Natural killer cell (primary cell): ENCODE data around the gene AGPAT4. TPM values are rescaled to one million over a fixed set of nuclear protein-coding genes. Genes with fewer than 3 reads are reported as not detected.

ENCODE experiments used
- ATAC-seq, 3 donors: fragments of 150-1000 bp in 2 of 3; fragments of 200-7000 bp in 1 of 3; cut with Tn5 transposase; 1 replicate in 1 of 3; 2 replicates in 2 of 3; pipeline ENCODE4 v1.10.0; 2021; ENCODE audit warnings: mild to moderate bottlenecking in 2 of 3, moderate library complexity in 2 of 3
- DNase-seq, 2 donors: peaks; one replicate each; pipeline versions ENCODE4 v3.0.0 to v3.0.0-alpha.2; 2013 to 2021; ENCODE audit warnings: mixed read lengths in 1 of 2
- H3K27ac ChIP-seq: one replicate; pipeline ENCODE4 v1.5.1; 2013; ENCODE audit warnings: mild to moderate bottlenecking, low read length
- H3K27me3 ChIP-seq: one replicate; pipeline ENCODE4 v1.6.1; 2013; ENCODE audit warnings: low read length; ENCODE audit not compliant: control insufficient read depth, insufficient read depth
- H3K36me3 ChIP-seq: one replicate; pipeline ENCODE4 v1.6.1; 2013; ENCODE audit warnings: low read length; ENCODE audit not compliant: control insufficient read depth, insufficient read depth
- H3K4me1 ChIP-seq: one replicate; pipeline ENCODE4 v1.6.1; 2013; ENCODE audit warnings: low read length; ENCODE audit not compliant: control insufficient read depth, insufficient read depth
- H3K4me3 ChIP-seq: one replicate; pipeline ENCODE4 v1.5.1; 2013; ENCODE audit warnings: low read length
- H3K9me3 ChIP-seq: one replicate; pipeline ENCODE4 v1.6.1; 2013; ENCODE audit warnings: low read length; ENCODE audit not compliant: control insufficient read depth, insufficient read depth
- H3K27ac Mint-ChIP-seq, 2 donors: one replicate each; pipeline ENCODE4 v1.8.0; 2022; ENCODE audit warnings: mild to moderate bottlenecking in 2 of 2, mixed read lengths in 2 of 2, moderate library complexity in 1 of 2
- H3K27me3 Mint-ChIP-seq, 2 donors: one replicate each; pipeline ENCODE4 v1.8.0; 2022; ENCODE audit warnings: low read depth in 2 of 2, mixed read lengths in 2 of 2
- H3K36me3 Mint-ChIP-seq: one replicate; pipeline ENCODE4 v1.8.0; 2022; ENCODE audit warnings: mixed read lengths
- H3K4me1 Mint-ChIP-seq, 2 donors: one replicate each; pipeline ENCODE4 v1.8.0; 2022; ENCODE audit warnings: mixed read lengths in 2 of 2
- H3K4me3 Mint-ChIP-seq: one replicate; pipeline ENCODE4 v1.8.0; 2022; ENCODE audit warnings: mild to moderate bottlenecking, moderate library complexity, mixed read lengths
- H3K9me3 Mint-ChIP-seq, 2 donors: one replicate each; pipeline ENCODE4 v1.8.0; 2022; ENCODE audit warnings: mixed read lengths in 2 of 2
- WGBS: methylation state at CpG from one replicate; pipeline ENCODE4 v1.1.7; 2013; ENCODE audit warnings: missing lambda C conversion rate; ENCODE audit not compliant: insufficient coverage; 5-methylcytosine and 5-hydroxymethylcytosine counted together
- intact Hi-C: fragments of 100-400 bp; cut with micrococcal nuclease; formaldehyde crosslinking; loops from one replicate; pipeline ENCODE4 v1.14.2; 2022
- total RNA-seq, 4 donors: library from RNA; stranded (reverse); fragments of 120-200 nt in 1 of 4; gene quantifications; one replicate each; pipeline versions ENCODE4 v1.2.3 to v1.2.4, GENCODE V29; 2013 to 2022
- TF ChIP-seq, protein P1 (sequence below): fragments of 200-600 bp; IDR thresholded peaks from one replicate; pipeline ENCODE4 v1.8.0; 2022; ENCODE audit warnings: antibody characterized with exemption

Gene AGPAT4
- total RNA-seq, 3 donors from 2014 or later (not counting 1 experiment from before 2014, with no cell fraction given): 24.5 to 38.1 (median 25.8) TPM

- intact Hi-C loops: no loop called here
- WGBS: 92% methylated on average over 5 of the region's 5 CpGs
- no peak overlapping the region for H3K4me3 ChIP-seq
- Mint-ChIP-seq H3K27ac (peak overlapping the region in 1 of 2 donors; percentile 25), H3K4me3 (no peak overlapping the region), H3K4me1 (no peaks in the 10 kb centered on the region), H3K36me3 (peaks cover 42% of the 10 kb centered on the region), H3K27me3 (no peaks in the 10 kb centered on the region), H3K9me3 (no peaks in the 10 kb centered on the region)
- no peaks in the 10 kb centered on the region for H3K4me1 ChIP-seq
- H3K27me3 ChIP-seq: no peaks in the 10 kb centered on the region
- no peak overlapping the region for H3K27ac ChIP-seq
- ATAC-seq (no peak), DNase-seq (no peak)
- H3K36me3 ChIP-seq: peaks cover 67% of the 10 kb centered on the region
- H3K9me3 ChIP-seq: no peaks in the 10 kb centered on the region
- TF ChIP-seq, protein P1, sequence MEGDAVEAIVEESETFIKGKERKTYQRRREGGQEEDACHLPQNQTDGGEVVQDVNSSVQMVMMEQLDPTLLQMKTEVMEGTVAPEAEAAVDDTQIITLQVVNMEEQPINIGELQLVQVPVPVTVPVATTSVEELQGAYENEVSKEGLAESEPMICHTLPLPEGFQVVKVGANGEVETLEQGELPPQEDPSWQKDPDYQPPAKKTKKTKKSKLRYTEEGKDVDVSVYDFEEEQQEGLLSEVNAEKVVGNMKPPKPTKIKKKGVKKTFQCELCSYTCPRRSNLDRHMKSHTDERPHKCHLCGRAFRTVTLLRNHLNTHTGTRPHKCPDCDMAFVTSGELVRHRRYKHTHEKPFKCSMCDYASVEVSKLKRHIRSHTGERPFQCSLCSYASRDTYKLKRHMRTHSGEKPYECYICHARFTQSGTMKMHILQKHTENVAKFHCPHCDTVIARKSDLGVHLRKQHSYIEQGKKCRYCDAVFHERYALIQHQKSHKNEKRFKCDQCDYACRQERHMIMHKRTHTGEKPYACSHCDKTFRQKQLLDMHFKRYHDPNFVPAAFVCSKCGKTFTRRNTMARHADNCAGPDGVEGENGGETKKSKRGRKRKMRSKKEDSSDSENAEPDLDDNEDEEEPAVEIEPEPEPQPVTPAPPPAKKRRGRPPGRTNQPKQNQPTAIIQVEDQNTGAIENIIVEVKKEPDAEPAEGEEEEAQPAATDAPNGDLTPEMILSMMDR: no peak
Measured at GRCh38 chr6:161094955-161095354, 178.9 kb downstream of the AGPAT4 start.

DNA sequence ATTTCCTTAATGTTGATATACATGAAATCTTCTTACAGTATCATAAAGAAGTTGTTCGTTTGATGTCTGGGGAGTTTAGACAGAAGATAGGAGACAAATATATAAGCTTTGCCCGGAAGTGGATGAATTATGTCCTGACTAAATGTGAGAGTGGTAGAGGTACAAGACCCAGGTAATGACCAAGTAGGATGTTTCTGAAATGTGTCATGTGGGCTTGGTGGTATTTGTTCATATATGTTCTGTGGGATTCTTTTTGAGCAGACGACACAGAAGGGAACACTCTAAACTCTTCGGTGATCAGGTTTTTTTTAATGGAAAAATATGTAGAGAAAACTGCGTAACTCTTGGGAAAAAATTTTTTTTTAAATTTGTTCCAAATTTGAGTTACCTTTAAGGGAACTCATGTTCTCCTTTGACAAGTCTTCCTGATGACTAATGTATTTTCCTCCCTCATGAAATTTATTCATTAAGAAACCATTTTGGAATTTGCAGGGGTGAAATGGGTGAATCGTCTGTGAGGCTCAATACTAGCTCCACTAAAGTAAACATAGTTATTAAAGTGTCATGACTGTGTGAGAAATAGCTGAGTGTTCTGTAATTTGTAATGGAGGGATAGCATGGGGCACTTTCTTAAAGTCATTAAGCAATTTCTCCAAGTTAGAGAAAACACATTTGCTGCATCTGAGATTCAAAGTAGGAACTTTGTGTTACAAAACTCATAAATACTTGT is 181.7 kb downstream of the AGPAT4 start:
- Mint-ChIP-seq H3K4me1 (no peaks in the 10 kb centered on the region), H3K27ac (no peak overlapping the region), H3K27me3 (no peaks in the 10 kb centered on the region), H3K4me3 (no peak overlapping the region), H3K9me3 (no peaks in the 10 kb centered on the region), H3K36me3 (peaks cover 49% of the 10 kb centered on the region)
- Histone ChIP-seq H3K36me3 (peaks cover 78% of the 10 kb centered on the region), H3K9me3 (no peaks in the 10 kb centered on the region), H3K4me1 (no peaks in the 10 kb centered on the region), H3K4me3 (no peak overlapping the region), H3K27me3 (no peaks in the 10 kb centered on the region), H3K27ac (no peak overlapping the region)
- TF ChIP-seq, protein P1: no peak
- ATAC-seq (no peak), DNase-seq (no peak)
- intact Hi-C loops: no loop called here
- 96% methylated on average over 6 of the region's 6 CpGs for WGBS

DNA sequence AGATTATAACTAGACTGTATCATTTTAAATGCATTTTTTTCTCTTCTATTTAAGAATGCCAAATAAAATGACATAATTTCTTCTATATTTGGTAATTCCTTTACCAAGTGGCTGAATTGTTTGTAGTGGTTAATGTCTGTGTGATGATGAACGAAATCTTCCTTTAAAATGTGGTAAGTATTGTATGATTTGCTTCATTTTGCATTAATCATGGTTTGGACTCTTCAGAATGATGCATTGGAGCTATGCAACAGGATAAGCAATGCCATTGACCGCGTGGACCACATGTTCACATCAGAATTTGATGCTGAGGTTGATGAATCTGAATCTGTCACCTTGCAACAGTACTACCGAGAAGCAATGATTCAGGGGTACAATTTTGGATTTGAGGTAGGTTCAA is 182.7 kb downstream of the AGPAT4 start:
- no peak for ATAC-seq
- no peaks in the 10 kb centered on the region for H3K27me3 ChIP-seq
- no peaks in the 10 kb centered on the region for H3K9me3 ChIP-seq
- Mint-ChIP-seq H3K4me3 (no peak overlapping the region), H3K9me3 (no peaks in the 10 kb centered on the region), H3K27me3 (no peaks in the 10 kb centered on the region), H3K27ac (no peak overlapping the region), H3K4me1 (no peaks in the 10 kb centered on the region), H3K36me3 (peaks cover 48% of the 10 kb centered on the region)
- DNase-seq: no peak
- H3K36me3 ChIP-seq: peaks cover 78% of the 10 kb centered on the region
- H3K27ac ChIP-seq: no peak overlapping the region
- 94% methylated on average over 4 of the region's 4 CpGs for WGBS
- TF ChIP-seq, protein P1: no peak
- H3K4me1 ChIP-seq: no peaks in the 10 kb centered on the region
- intact Hi-C loops: no loop called here
- H3K4me3 ChIP-seq: no peak overlapping the region
